Activated naive CD8-positive, alpha-beta T cell treated with anti-CD3 and anti-CD28 coated beads for 36 hours (primary cell): ENCODE data around the gene MAPK7. TPM values are rescaled to one million over a fixed set of nuclear protein-coding genes. Genes with fewer than 3 reads are reported as not detected.

Source experiments
- DNase-seq: peaks from one replicate; pipeline ENCODE4 v3.0.0; 2021
- H3K27ac Mint-ChIP-seq: one replicate; pipeline ENCODE4 v1.8.0; 2022; ENCODE audit warnings: mild to moderate bottlenecking, moderate library complexity, mixed read lengths
- H3K27me3 Mint-ChIP-seq: one replicate; pipeline ENCODE4 v1.8.0; 2022; ENCODE audit warnings: mild to moderate bottlenecking, mixed read lengths
- H3K36me3 Mint-ChIP-seq: one replicate; pipeline ENCODE4 v1.8.0; 2021; ENCODE audit warnings: mild to moderate bottlenecking, mixed read lengths
- H3K4me1 Mint-ChIP-seq: one replicate; pipeline ENCODE4 v1.8.0; 2021; ENCODE audit warnings: mixed read lengths
- H3K4me3 Mint-ChIP-seq: one replicate; pipeline ENCODE4 v1.8.0; 2022; ENCODE audit warnings: mild to moderate bottlenecking, moderate library complexity, mixed read lengths
- H3K9me3 Mint-ChIP-seq: one replicate; pipeline ENCODE4 v1.8.0; 2022; ENCODE audit warnings: mixed read lengths
- total RNA-seq, 2 experiments: library from RNA; stranded (reverse); gene quantifications; one replicate each; pipeline ENCODE4 v1.2.3, GENCODE V29; 2021

Gene MAPK7
- total RNA-seq, 2 experiments from 2014 or later: 14.0 to 16.0 TPM

- no peak overlapping the region for H3K4me3 Mint-ChIP-seq
- H3K27me3 Mint-ChIP-seq: no peaks in the 10 kb centered on the region
- H3K27ac Mint-ChIP-seq: no peak overlapping the region
- no peaks in the 10 kb centered on the region for H3K36me3 Mint-ChIP-seq
- no peaks in the 10 kb centered on the region for H3K4me1 Mint-ChIP-seq
- no peaks in the 10 kb centered on the region for H3K9me3 Mint-ChIP-seq
- no peak for DNase-seq
These were observed 29.5 kb downstream of the MAPK7 start for GRCh38 chr17:19407601-19408345.

GRCh38 chr17:19408346-19408710 is 30.0 kb downstream of the MAPK7 start:
- Mint-ChIP-seq H3K9me3 (no peaks in the 10 kb centered on the region), H3K4me3 (no peak overlapping the region), H3K4me1 (no peaks in the 10 kb centered on the region), H3K36me3 (no peaks in the 10 kb centered on the region), H3K27me3 (no peaks in the 10 kb centered on the region), H3K27ac (no peak overlapping the region)
- no peak for DNase-seq

GRCh38 chr17:19409066-19409465 is 30.8 kb downstream of the MAPK7 start:
- no peaks in the 10 kb centered on the region for H3K4me1 Mint-ChIP-seq
- no peaks in the 10 kb centered on the region for H3K36me3 Mint-ChIP-seq
- no peak overlapping the region for H3K27ac Mint-ChIP-seq
- no peak for DNase-seq
- no peaks in the 10 kb centered on the region for H3K27me3 Mint-ChIP-seq
- no peak overlapping the region for H3K4me3 Mint-ChIP-seq
- H3K9me3 Mint-ChIP-seq: no peaks in the 10 kb centered on the region

- H3K27me3 Mint-ChIP-seq: no peaks in the 10 kb centered on the region
- H3K4me1 Mint-ChIP-seq: no peaks in the 10 kb centered on the region
- H3K36me3 Mint-ChIP-seq: no peaks in the 10 kb centered on the region
- no peak for DNase-seq
- H3K27ac Mint-ChIP-seq: no peak overlapping the region
- H3K4me3 Mint-ChIP-seq: no peak overlapping the region
- no peaks in the 10 kb centered on the region for H3K9me3 Mint-ChIP-seq
These were observed 31.2 kb downstream of the MAPK7 start for GRCh38 chr17:19409509-19409908.

- H3K27ac Mint-ChIP-seq: no peak overlapping the region
- no peaks in the 10 kb centered on the region for H3K4me1 Mint-ChIP-seq
- H3K27me3 Mint-ChIP-seq: no peaks in the 10 kb centered on the region
These were observed 31.8 kb downstream of the MAPK7 start for GRCh38 chr17:19410091-19410490.

GRCh38 chr17:19410875-19411620 is 32.8 kb downstream of the MAPK7 start, which contains the start of gene RNF112:
Gene RNF112 (plus strand): TSS chr17:19411232. CDS start chr17:19411409, 177 bp downstream.
- no peaks in the 10 kb centered on the region for H3K9me3 Mint-ChIP-seq
- H3K4me3 Mint-ChIP-seq: no peak within 1 kb of the TSS
- no peaks in the 10 kb centered on the region for H3K36me3 Mint-ChIP-seq
- DNase-seq: no peak
- H3K27me3 Mint-ChIP-seq: no peaks in the 10 kb centered on the region
- H3K4me1 Mint-ChIP-seq: no peaks in the 10 kb centered on the region
- H3K27ac Mint-ChIP-seq: no peak within 1 kb of the TSS

More at GRCh38 chr17:19410091-19410490, 31.8 kb downstream of the MAPK7 start:
- no peak for DNase-seq
- no peaks in the 10 kb centered on the region for H3K36me3 Mint-ChIP-seq
- no peak overlapping the region for H3K4me3 Mint-ChIP-seq
- H3K9me3 Mint-ChIP-seq: no peaks in the 10 kb centered on the region

GRCh38 chr17:19411631-19412030 is 33.3 kb downstream of the MAPK7 start:
- Mint-ChIP-seq H3K4me3 (no peak overlapping the region), H3K27me3 (no peaks in the 10 kb centered on the region), H3K9me3 (no peaks in the 10 kb centered on the region), H3K36me3 (no peaks in the 10 kb centered on the region), H3K4me1 (no peaks in the 10 kb centered on the region), H3K27ac (no peak overlapping the region)
- no peak for DNase-seq

GRCh38 chr17:19412510-19412909 is 34.2 kb downstream of the MAPK7 start:
- no peaks in the 10 kb centered on the region for H3K36me3 Mint-ChIP-seq
- no peak overlapping the region for H3K4me3 Mint-ChIP-seq
- no peaks in the 10 kb centered on the region for H3K4me1 Mint-ChIP-seq
- no peak for DNase-seq
- no peak overlapping the region for H3K27ac Mint-ChIP-seq
- no peaks in the 10 kb centered on the region for H3K27me3 Mint-ChIP-seq
- H3K9me3 Mint-ChIP-seq: no peaks in the 10 kb centered on the region

GRCh38 chr17:19412984-19413383 is 34.7 kb downstream of the MAPK7 start:
- no peak overlapping the region for H3K4me3 Mint-ChIP-seq
- H3K27me3 Mint-ChIP-seq: no peaks in the 10 kb centered on the region
- DNase-seq: no peak
- H3K9me3 Mint-ChIP-seq: no peaks in the 10 kb centered on the region
- H3K27ac Mint-ChIP-seq: no peak overlapping the region
- H3K4me1 Mint-ChIP-seq: no peaks in the 10 kb centered on the region
- no peaks in the 10 kb centered on the region for H3K36me3 Mint-ChIP-seq

- Mint-ChIP-seq H3K27me3 (no peaks in the 10 kb centered on the region), H3K4me1 (no peaks in the 10 kb centered on the region), H3K27ac (no peak overlapping the region), H3K4me3 (no peak overlapping the region), H3K36me3 (no peaks in the 10 kb centered on the region), H3K9me3 (no peaks in the 10 kb centered on the region)
- DNase-seq: no peak
These were observed 35.5 kb downstream of the MAPK7 start for GRCh38 chr17:19413761-19414160.

GRCh38 chr17:19414396-19415280 is 36.3 kb downstream of the MAPK7 start:
- Mint-ChIP-seq H3K4me3 (no peak overlapping the region), H3K27ac (no peak overlapping the region), H3K36me3 (no peaks in the 10 kb centered on the region), H3K9me3 (no peaks in the 10 kb centered on the region), H3K27me3 (no peaks in the 10 kb centered on the region), H3K4me1 (no peaks in the 10 kb centered on the region)
- no peak for DNase-seq

- Mint-ChIP-seq H3K9me3 (no peaks in the 10 kb centered on the region), H3K4me3 (no peak overlapping the region), H3K27ac (no peak overlapping the region), H3K4me1 (no peaks in the 10 kb centered on the region), H3K36me3 (no peaks in the 10 kb centered on the region), H3K27me3 (no peaks in the 10 kb centered on the region)
- DNase-seq: no peak
These were observed 37.0 kb downstream of the MAPK7 start for GRCh38 chr17:19415311-19415710.

- H3K9me3 Mint-ChIP-seq: no peaks in the 10 kb centered on the region
- no peak overlapping the region for H3K4me3 Mint-ChIP-seq
- no peaks in the 10 kb centered on the region for H3K27me3 Mint-ChIP-seq
- no peak for DNase-seq
- H3K27ac Mint-ChIP-seq: no peak overlapping the region
- H3K36me3 Mint-ChIP-seq: no peaks in the 10 kb centered on the region
- no peaks in the 10 kb centered on the region for H3K4me1 Mint-ChIP-seq
These were observed 37.8 kb downstream of the MAPK7 start for GRCh38 chr17:19415806-19416775.

GRCh38 chr17:19417611-19418010 is 39.3 kb downstream of the MAPK7 start:
- Mint-ChIP-seq H3K27me3 (no peaks in the 10 kb centered on the region), H3K9me3 (no peaks in the 10 kb centered on the region), H3K36me3 (no peaks in the 10 kb centered on the region), H3K27ac (no peak overlapping the region), H3K4me1 (no peaks in the 10 kb centered on the region), H3K4me3 (no peak overlapping the region)
- no peak for DNase-seq
